HG03139 (cell line): ENCODE results near the gene DMAC1.

Experiments
- ATAC-seq: cut with Tn5 transposase; IDR thresholded peaks from one replicate; pipeline ENCODE4 v1.9.1; 2021; ENCODE audit not compliant: unreplicated experiment

DMAC1 gene, protein sequence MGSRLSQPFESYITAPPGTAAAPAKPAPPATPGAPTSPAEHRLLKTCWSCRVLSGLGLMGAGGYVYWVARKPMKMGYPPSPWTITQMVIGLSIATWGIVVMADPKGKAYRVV

DNA sequence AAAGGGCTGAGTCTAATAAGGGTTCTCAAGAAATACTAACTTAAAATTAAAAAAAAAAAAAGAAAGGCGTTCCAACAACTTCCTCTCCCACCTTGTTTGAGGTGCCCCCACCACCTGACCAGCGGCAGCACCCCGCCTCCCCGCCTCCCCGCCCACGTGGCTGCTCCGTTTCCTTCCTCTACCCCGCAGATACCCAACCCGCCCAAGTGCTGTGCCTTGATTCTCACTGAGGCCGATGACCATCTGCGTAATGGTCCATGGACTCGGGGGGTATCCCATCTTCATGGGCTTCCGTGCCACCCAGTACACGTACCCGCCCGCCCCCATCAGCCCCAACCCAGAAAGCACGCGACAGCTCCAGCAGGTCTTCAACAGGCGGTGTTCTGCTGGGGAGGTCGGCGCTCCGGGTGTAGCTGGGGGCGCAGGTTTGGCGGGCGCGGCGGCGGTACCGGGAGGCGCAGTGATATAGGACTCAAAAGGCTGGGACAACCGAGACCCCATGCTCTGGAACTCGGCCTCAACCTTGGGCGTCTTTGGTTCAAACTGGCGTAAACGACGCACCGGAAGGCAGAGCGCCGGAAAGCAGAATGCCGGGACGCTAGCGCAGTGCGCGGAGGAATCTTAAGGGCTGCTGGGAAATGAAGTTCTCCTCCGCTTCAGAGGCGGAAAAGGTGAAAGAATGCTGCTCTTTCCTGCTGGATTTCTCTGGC is at the start of gene DMAC1:
Gene DMAC1, minus strand, starts transcription at position 545 of the 710 bp plus-strand sequence. Its CDS starts 44 bp downstream, at position 501.
- peak; percentile 93 for ATAC-seq

GRCh38 chr9:7849362-7849761 is 49.8 kb upstream of the DMAC1 start:
- ATAC-seq: no peak

- ATAC-seq: no peak
Observed at GRCh38 chr9:7848498-7848897, 48.9 kb upstream of the DMAC1 start.

GRCh38 chr9:7844242-7844641 is 44.7 kb upstream of the DMAC1 start:
- no peak for ATAC-seq

GRCh38 chr9:7841831-7842230 is 42.3 kb upstream of the DMAC1 start:
- ATAC-seq: no peak

- ATAC-seq: no peak
Observed at GRCh38 chr9:7834531-7834930, 35.0 kb upstream of the DMAC1 start.

DNA sequence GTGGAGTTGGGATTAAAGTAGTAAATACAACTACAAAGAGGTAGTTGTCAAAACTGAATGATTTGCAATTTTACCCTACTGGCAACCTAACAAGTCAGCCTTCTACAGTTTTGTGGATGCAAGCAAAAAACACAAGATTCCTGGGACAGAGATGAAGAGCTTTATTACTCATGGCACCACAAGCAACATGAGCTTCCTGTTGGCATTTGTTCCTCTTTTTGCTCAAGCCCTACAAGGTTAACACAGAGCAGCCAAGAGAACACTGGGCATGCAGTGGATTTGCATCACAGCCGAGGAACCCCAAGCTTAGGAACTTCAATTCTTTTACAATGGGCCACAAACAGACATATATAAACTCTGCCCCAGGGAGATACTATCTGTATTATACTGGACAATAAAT is 28.8 kb upstream of the DMAC1 start:
- no peak for ATAC-seq

GRCh38 chr9:7827792-7828191 is 28.2 kb upstream of the DMAC1 start:
- ATAC-seq: no peak

GRCh38 chr9:7827056-7827455 is 27.5 kb upstream of the DMAC1 start:
- no peak for ATAC-seq

DNA sequence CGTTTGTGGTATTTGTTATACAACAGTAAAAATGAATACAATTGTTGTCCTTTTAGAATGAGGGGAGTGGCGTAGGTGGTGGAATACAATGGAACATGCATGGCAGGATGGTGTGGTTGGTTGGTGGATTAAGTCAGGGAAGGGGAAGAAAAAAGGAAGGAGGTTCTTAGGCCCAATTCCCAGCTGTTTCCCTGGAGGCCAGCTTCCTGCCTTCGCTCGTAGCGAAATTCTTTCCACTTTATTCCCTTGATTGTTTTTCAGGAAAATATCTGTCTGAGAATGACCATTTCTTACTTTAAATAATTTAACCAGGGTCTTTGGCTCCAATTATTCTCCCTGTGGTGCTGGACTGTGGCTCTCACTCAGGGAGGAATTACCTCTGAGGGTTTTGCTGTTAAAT is 24.1 kb upstream of the DMAC1 start:
- no peak for ATAC-seq

- no peak for ATAC-seq
Observed at GRCh38 chr9:7819984-7820383, 20.4 kb upstream of the DMAC1 start.

DNA sequence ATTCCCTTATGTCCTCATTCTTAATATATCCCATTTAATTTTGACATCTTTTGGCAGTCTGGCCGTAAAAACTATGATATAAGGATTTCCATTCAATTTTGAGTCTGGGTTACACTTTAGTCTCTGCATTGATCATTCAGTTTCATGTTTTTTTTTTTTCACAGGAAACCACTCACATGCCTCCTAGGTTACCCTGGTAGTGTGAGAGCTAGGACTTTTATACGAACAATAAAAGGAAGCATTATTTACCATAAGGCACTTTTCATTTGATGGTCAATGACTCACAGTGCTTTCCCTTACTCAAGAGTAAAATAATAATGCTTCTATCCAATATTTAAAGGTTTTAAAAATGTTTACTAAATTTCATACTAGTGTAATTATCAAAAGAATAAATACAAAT is 16.4 kb upstream of the DMAC1 start:
- no peak for ATAC-seq

- ATAC-seq: no peak
Observed at GRCh38 chr9:7813030-7813429, 13.5 kb upstream of the DMAC1 start.

DNA sequence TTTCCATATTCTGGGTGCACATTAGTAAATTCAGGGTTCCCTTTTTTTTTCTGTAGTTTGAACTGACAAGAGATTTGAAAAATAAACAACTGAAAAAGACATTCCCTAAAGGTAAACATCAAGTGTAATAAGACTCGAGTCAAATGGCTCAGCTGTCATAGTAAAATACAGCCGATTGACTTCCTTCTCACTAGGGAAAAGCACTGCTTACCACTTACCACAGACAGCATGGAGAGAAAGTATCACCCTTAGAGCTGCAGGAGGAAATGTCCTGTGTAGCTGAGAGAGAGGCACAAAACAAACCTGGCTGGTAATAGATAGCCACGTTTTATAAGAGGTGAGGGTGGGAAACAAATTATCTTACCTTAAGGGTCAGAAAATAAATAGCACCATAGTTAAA is 12.1 kb upstream of the DMAC1 start:
- ATAC-seq: no peak

GRCh38 chr9:7802666-7803065 is 3.1 kb upstream of the DMAC1 start:
- no peak for ATAC-seq

- peak; percentile 5 for ATAC-seq
Observed at GRCh38 chr9:7799944-7800285, 337 bp upstream of the DMAC1 start.

DNA sequence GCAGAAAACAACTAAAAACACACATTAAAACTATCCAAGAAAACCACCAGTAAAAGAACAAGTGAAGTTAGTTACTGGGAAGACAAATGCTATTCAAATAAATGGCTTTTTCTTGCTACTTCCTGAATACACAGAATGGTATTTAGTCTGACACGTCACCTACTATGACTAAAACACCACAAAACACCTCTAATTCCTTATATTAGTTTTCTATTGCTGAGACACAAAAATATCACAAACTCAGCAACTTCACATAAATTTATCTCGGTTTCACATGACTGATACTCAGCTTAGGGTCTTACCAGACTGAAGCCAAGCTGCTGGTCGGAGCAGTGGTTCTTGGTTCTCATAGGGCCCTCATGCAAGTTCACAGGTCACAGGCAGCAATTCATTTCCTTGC is 5.4 kb downstream of the DMAC1 start:
- no peak for ATAC-seq

DNA sequence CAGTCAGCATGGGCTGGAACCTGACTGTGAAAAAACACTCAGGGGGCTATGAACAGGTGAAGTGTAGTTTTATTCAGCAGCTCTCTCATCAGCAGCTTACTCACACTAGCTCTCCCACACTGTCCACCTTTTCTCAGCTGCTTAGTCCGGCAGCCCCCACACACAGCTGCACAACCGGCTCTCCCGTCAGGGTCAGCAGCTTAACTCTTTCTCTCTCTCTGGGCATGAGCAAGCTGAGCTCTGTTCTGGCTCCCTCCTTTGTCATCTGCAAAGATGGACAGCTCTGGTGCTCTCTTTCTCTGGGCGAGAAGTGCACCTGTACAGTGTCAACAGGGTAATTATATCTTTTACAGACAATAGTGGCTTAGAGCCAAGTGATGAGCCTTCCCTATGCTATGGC is 8.2 kb downstream of the DMAC1 start:
- no peak for ATAC-seq

DNA sequence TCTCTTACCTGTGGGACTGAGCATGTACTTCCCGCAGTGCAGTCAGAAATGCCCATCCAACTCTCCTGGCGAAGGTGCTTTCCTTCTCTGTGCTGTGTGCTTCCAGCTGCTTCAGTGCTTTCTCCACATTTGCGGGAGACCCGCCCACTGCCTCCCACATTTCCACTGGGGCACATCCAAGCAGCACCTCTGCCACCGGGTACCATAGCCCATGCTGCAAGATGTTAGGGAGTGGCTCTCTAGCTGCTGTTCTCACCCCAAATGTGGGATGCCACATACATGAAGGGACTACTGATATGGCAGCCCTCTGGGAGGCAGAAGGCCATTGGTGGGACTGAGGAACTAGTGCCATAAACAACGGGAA is 8.8 kb downstream of the DMAC1 start:
- ATAC-seq: no peak

- ATAC-seq: no peak
Observed at GRCh38 chr9:7790022-7790818, 9.4 kb downstream of the DMAC1 start.

GRCh38 chr9:7788772-7789171 is 10.8 kb downstream of the DMAC1 start:
- ATAC-seq: no peak

- ATAC-seq: no peak
Observed at GRCh38 chr9:7785813-7786212, 13.8 kb downstream of the DMAC1 start.
